HG03558 (cell line): ENCODE data around the gene DLK1.

Source experiments
- ATAC-seq: cut with Tn5 transposase; IDR thresholded peaks from one replicate; pipeline ENCODE4 v1.9.1; 2021; ENCODE audit warnings: moderate number of reproducible peaks; ENCODE audit not compliant: unreplicated experiment; ENCODE audit errors: extremely low read depth

DLK1 gene

DNA sequence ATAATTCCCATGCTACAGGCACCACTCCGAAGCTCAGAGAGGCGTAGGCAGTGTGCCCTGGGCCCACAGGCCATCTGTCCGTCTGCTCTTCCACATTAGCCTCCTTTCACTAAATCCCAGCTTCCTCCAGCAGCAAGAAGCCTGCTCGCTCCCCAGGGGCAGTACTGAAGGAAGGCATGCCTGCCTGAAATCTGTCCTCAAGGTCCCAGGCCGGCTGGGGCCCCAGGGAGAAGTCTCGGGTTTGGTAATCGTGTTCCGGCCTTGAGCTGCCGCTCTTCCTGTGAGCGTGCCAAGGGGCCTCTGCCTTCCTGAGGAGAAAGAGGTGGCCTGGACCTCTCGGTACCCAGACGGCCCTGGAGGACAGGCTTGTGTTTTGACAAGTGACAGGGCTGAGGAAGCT lies 15.2 kb upstream of the DLK1 start:
- no peak for ATAC-seq

DNA sequence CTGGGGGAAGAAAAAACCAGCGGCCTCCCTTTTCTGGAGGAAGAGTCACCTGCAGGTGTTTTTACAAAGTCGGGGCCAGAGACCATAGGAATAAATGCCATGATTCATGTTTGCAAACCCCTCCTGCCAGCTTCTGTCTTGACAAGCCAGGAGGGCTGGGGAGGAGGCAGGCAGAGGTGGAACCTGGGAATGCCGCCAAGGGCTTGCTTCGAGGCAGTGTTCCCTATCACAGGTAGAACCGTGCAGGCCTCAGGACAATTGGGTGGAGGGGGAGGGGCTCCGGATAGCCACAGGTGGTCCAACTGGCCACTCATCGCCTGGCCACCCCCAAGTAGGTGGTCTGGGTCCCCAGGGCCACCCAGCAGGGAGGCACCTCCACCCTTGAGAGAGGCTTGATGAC lies 14.2 kb upstream of the DLK1 start:
- ATAC-seq: no peak

DNA sequence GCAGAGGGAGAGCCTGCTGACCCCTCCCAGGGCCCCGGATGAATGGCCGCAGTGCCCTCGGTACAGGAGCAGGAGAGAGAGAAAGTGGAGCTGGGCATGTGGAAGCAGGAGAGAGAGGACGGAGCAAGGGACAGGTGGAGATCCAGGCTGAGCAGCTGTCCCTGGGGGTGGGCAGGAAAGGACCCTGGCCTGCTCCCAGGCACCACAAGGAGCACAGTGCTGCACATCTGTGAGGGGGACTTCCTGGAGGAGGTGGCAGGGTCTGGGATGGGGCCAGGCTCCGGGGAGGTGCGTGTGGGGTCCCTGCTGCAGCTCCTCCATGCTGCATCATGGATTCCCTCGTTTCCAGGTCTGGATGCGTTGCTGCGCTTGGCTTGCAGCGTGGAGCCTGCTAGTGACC lies 13.0 kb upstream of the DLK1 start:
- no peak for ATAC-seq

DNA sequence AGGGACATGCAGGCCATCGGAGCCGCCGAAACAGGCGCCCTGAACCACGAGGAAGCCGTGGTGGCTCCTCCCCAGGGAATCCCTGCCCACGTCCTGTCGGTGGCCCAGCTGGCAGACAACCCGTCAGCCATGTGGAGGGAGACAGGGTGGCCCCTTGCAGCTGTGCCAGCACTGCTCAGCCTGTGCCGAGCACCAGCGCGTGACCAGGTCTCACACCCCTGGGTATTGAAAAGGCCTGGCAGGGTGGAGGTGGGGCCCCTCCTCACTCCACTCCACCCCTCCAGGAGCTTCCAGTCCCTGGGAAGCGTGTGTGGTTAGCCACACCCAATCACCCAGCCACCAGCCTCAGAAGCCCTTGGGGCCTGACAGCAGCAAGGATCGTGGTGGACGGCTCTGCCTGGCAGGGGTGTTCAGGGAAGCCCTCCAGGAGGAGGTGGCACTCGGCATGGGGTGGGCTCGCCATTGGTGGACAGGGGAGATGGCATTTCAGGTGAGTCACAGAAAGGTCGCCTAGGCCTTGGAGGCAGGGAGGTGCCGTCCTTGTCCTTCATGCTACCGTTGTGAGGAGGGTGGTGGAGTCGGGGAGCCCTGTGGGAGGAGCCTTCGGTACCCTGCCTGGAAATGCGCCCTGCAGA lies 12.3 kb upstream of the DLK1 start:
- no peak for ATAC-seq

DNA sequence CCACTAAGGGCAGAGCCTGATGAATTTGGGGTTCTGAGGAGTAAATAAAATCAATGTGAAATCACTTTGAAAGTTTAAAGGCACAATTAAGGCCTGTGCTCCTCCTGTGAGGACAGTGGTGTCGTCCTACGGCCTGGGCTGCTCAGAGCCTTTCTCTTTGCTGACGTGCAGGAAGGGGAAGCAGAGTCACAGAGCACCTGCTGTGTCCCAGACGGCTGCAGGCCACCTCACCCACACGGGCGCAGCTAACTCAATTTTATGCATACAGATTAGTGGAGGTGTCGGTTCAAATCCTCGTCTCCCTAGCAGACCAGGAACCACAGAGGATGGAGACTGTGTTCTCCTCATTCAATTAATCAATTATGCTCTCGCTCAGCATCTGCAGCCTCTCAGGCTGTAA lies 11.4 kb upstream of the DLK1 start:
- no peak for ATAC-seq

DNA sequence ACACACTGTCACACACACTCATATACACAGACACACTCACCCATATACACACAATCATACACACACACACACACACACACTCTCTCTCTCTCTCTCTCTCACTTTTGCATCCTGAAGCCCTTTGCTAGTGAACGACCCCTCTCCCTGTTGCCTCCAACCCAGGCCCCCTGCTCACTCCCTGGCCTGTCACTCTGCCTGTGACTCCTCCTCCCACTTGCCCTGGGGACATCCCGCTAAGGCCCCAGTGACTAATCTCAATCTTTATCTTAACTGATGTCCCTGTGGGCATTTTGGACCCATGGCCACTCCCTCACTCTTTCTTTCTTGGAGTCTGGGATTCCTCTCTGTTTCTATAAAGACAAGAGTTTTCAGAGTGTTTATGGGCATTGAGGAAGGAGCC lies 10.9 kb upstream of the DLK1 start:
- no peak for ATAC-seq

DNA sequence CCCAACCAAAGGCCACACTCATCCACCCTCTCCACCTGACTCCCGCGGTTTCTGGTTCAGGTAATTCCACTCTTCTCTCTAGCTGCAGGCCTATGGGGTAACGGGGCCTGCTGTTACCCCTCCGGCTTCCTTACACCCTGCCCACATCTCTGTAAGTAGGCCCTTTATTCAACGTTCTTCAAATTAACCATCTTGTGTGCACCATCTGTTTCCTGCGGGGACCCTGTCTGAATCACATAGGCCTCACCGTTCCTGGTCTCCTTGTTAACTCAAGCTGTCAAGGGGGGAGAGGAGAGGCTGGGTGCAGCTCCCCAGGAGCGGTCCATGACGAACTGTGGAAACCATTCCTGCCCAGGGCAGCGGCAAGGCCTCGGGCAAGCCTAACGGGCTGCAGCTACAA lies 9.3 kb upstream of the DLK1 start:
- no peak for ATAC-seq

DNA sequence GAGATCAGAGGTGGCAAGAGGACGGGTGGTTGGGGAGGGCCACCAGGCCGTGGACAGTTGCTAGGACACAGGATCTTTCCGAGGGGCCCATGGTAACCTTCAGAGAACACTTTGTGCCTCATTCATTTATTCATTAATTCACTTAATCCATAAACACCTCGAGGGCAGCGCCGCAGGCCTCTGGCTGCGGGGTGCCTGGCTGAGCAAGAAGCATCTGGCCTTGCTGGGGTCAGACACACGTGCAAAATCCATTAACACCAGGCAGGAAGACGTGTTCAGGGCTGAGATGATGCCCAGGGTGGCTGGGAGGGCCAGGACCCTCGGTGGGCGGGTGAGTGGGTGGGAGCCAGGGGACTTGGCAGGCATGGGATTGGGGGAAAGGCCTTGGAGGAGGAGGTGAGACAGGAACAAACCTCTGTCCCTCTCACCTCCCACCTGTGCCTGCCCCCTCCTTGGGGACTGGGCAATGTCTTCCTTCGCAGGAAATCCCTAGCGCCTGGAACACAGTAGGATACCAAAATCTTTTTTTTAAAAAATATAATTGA lies 6.6 kb upstream of the DLK1 start:
- ATAC-seq: no peak

DNA sequence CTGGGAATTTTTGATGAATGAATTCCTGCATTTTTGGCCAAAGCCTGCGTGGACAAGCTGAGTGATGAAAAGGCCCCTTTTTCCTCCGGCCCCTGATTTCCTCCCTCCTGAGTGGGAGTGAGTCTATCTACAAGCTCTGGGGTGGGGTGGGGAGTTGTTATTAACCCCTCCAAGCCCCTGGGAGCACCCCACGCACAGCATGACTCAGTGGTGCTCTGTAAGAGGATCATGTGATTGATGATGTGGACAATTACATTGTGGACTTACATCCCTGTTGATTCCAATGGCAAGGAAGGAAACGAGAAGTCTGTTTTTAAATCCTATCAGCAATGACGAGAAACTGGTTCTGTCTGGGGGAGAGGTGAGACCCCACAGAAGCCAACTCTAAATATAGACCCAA lies 5.1 kb upstream of the DLK1 start:
- no peak for ATAC-seq

DNA sequence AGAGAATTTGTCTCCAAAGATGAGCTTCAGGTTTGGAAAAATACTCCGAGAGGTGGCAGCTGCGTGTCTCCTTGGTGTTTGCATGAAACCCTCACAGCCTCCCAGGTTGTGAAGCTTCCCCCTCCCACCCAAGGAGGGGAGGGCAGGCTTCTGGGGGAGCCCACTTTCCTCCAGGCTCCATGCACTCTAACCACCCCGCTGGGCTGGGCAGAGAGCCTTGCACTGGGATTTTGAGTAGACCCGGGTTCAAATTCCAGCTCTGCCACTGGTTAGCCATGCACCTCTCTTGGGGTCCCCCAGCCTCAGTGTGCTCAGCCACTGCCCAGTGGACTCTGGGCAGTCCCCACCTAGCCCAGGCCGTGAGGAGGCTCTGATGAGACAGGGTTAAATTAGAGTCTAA lies 4.3 kb upstream of the DLK1 start:
- ATAC-seq: no peak

DNA sequence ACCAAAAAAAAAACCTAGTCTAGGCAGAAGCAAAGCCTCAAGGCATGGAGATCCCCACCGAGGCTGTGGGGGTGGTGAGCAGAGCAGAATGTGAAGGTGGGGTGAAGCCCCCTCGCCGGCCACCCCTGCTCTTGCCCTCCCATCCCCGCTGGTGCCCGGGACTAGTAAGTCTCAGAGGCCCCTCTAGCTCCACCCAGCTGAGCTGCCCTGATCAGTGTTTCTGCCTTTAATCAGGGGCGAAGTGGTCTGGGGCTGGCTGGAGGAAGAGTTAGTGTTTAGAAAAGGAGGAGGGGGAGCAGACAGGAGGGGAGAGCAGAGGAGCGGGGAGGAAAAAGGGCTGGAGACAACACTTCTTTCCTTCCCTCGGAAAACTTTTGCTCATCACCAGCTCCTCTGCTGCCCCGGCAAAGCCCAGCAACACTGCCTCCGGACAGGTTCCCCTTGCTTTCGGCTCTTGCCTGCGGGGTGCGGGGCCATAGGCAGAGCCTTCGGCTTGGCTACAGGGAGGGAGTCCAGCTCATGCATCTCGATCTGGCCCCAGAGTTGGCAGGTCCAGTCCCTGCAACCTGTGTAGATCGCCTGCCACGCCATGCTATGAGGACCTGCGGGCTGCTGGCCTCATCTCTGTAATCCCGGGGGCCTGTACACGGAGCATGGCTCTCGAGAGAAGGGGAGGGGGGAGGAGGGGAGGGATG lies 3.4 kb upstream of the DLK1 start:
- no peak for ATAC-seq

DNA sequence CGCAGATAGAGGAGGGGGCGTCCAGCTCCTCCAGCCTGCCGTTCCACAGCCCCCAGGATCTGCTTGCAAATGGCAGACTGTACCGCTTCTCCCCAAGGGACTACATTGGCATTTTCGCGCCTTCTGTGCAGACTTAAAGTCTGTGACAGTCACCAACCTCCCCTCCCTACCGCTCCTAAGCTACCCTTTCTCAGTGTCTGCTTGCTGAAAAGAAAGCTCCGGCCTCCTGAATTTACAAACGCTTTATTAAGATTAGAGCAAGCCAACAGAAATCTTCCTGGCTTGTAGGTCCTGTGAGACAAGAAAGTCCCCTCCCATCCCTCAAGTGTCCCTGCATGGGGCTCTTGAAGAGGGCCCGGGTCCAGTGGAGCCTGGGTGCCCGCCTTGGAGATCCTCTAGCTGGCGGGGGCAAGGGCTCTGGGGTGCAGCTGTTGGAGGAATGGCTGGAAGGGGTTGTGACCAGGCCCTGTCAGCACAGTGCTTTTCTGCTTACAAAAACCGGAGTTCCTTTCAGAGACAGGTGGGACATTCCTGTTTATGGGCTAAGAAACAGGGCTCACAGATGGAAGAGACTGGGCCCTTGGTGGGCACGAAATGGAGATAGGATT lies 2.8 kb upstream of the DLK1 start:
- no peak for ATAC-seq

DNA sequence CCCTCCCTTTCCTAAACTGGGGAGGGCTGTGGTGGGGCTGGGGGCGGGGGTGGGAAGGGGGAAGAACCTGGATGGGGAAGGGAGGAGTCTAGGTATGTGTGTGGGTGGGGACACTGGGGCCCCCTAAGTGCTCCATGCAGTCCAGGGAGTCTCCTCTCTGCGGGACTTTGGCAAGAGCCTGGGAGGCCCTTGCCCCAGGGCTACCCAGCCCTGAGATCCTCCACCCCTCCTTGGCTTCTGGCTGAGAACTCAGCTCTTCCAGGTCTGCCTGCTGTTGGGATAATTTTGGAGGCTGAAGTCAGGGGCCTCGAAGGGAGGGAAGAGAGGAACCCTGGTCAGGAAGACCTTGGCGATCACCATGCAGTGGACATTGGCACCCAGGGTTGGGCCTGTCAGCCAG lies 2.2 kb upstream of the DLK1 start:
- ATAC-seq: no peak

DNA sequence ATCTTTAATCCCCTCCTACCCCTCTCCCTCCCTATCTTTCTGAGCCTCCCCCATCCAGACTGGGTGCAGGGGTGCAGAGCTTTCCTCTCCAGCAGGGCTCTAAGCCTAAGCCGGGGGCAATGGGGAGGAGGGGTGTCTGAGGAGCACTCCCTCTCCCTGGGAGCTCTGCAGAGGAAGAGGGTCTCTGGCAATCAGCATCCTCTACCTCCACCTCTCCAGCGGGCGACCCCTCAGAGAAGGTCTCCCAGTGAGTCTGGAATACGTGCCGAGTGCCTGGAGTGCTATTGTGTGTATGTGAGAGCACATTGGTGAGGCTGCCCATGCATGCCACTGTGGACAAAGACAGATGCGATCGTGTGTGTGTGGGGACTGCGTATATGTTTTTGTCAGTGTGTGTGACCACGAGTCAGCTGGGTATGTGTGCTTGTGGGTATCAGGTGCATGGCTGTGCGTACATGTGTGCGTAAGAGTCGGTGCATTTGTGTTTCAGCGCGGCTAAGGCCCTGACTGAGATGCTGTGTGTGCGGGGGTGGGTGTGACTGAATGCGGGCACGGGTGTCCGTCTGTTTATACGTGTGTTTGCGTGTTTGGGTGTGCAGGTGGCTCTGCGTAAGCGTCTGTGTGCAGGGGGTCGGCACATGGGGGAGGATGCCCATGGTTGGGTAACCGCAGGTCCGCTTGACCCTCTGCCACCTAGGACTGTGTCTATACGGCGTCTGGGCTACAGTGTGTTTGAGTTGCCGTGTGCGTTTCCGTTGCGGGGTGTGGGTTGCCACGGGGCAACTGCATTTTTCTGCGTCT lies 905 bp upstream of the DLK1 start:
- ATAC-seq: no peak

DNA sequence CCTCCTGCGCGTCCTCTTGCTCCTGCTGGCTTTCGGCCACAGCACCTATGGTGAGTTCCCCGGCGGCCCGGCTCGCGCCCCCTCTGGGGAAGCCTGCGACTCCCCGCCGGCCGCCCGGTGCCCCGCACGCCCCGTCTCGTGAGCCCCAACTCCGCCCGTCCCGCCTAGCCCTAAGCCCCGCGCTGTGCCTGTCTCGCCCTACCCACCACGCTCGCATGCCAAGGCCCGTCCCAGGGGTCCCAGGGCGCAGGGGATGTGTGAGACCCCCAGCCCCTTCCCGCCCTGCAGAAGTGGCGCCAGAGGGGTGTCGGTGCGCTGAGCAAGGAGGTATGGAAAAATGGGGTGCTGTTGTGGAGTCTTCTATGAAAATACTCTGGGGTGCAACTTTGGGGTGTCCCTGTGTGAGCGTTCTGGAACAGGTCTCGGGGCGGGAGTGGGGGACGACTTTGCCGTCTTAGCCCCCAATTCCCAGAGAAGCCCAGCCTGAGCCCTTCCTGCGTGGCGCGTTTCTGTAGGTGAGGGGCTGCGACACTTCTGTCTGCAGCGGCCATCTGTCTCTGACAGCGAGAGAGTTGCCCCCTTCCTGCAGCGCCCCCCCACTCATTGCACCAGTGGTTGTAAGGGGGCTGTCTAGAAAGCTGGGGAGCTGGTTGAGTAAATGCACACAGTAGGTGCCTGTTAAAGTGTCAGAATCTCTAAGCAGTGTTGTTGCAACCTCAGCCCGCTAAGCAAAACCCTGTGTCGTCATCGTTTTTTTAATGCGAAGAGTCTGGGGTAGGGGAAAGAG lies 587 bp downstream of the DLK1 start:
- no peak for ATAC-seq

DNA sequence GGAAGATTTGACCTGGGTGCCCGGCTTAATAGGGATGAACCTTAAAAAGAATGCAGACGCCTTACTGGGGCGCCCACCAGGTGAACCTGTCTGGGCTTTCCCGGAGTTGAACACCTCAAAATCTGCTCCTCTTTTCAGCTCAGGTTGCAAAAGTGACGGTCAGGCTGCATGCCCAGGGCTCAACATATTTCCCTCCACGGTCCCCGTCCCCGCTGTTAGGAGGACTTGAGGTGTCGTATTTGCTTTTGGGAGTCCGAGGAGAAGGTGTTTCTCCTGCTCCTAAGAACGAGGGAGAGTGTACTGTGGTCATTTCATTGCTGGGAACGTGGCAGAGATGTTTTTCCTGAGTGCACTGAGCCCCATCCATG lies 1.2 kb downstream of the DLK1 start:
- ATAC-seq: no peak

DNA sequence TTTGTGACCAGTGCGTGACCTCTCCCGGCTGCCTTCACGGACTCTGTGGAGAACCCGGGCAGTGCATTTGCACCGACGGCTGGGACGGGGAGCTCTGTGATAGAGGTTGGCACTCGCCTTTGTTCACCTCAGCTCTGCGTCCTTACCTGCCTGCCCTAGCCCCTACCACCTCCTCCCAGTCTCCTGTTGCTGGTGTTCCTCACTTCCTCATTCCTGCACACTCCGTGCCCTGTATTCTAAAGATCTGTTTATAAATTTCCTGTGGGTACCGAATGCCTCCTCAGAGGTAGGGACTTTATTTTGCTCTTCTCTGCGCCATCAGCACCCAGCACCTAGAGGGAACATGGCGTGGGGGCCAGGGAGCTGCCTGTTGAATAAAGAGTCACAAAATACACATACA lies 2.3 kb downstream of the DLK1 start:
- ATAC-seq: no peak

DNA sequence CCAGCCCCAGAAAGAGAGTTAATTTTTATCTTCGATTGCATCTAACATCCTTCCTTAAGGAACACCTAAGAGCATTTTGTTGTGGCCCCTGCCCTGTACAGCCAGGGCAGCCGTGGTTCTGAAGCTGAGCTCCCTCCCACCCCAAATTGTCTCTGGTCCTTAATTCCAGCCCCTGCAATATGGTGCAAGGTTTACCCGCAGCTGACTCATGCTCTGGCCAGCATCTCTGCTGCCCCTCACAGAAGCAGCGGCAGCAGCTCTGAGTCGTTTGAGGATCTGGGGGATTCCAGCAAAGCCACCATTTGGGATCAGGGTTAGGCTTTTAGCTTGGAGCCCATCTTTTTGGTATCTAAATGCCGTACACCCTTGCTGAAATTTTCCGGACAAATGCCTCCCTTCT lies 3.3 kb downstream of the DLK1 start:
- no peak for ATAC-seq

DNA sequence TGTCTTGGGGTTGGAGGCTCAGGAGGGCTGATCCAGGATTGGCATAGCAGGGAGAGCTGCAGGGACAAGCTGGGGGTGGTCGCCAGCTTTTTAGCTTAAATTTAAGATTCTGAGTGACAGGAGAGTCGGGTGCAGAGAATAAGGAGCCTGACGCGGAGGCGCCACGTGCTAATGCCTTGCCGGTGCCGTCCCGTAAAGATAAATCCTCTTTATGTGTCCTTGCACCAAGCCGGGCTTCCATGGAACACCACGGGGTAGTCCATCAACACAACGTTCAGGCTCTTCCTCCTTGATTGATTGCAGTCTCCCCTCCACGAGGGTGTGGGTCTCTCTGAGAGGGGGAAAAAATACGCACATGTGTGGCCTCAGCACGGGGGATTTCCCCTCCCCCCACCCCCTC lies 3.9 kb downstream of the DLK1 start:
- ATAC-seq: no peak

DNA sequence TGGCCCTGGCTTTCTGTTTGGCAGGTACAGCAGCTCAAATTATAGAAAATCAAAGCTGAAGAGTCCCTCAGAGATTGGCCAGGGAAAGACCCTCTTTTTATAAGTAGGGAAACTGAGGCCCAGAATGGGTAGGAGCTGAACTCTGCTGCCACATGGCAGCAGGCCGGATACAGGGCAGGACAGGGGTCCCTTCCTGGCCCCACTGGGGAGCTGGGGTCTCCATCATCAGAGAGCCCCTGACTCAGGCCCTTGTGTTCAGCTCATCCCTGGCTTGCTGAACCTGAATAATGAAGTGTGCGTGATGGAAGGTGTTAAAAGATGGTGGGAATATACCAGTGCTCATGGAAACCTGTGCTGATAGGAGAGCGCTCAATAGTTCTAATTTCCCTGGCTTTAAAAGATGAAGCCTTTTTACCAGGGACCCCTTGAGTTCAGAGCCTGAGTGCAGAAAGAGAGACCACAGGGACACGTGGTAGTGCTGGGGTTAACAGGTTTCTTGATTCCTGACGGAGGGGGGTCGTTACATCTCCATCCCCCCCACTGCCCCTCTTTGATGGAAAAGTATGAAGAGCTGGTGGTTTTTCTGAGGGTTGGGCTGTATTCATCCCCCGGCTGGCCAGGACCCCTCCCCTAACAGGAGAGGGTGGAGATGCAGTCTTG lies 4.4 kb downstream of the DLK1 start:
- ATAC-seq: no peak
